Chondrocyte (in vitro differentiated cells): ENCODE data around the gene TPRG1. TPM values are rescaled to one million over a fixed set of nuclear protein-coding genes. Genes with fewer than 3 reads are reported as not detected.

Source experiments
- DNase-seq: peaks from one replicate; pipeline ENCODE4 v3.0.0; 2021; ENCODE audit warnings: mixed read lengths, low spot score
- H3K27ac Mint-ChIP-seq: one replicate; pipeline ENCODE4 v1.8.0; 2021; ENCODE audit warnings: mild to moderate bottlenecking, moderate library complexity, mixed read lengths; ENCODE audit not compliant: unreplicated experiment
- H3K27me3 Mint-ChIP-seq: 2 replicates; pipeline ENCODE4 v1.8.0; 2021; ENCODE audit warnings: low read depth, mixed read lengths
- H3K36me3 Mint-ChIP-seq: 2 replicates; pipeline ENCODE4 v1.8.0; 2021; ENCODE audit warnings: low read depth, mixed read lengths
- H3K4me1 Mint-ChIP-seq: 2 replicates; pipeline ENCODE4 v1.8.0; 2021; ENCODE audit warnings: low read depth, mild to moderate bottlenecking, mixed read lengths
- H3K4me3 Mint-ChIP-seq: one replicate; pipeline ENCODE4 v1.8.0; 2021; ENCODE audit warnings: mild to moderate bottlenecking, moderate library complexity, mixed read lengths; ENCODE audit not compliant: unreplicated experiment
- H3K9me3 Mint-ChIP-seq: 2 replicates; pipeline ENCODE4 v1.8.0; 2021; ENCODE audit warnings: low read depth, mixed read lengths
- total RNA-seq: library from RNA; stranded (reverse); gene quantifications from 3 replicates; pipeline ENCODE4 v1.2.1, GENCODE V29; 2021
- TF ChIP-seq, protein P1 (sequence below): fragments of 200-600 bp; sonication (generic); IDR thresholded peaks from 2 replicates; pipeline ENCODE4 v1.5.0; 2021; ENCODE audit warnings: antibody characterized with exemption, mild to moderate bottlenecking, moderate library complexity

Gene TPRG1
- total RNA-seq, 1 donor from 2014 or later = 1.3 TPM

DNA sequence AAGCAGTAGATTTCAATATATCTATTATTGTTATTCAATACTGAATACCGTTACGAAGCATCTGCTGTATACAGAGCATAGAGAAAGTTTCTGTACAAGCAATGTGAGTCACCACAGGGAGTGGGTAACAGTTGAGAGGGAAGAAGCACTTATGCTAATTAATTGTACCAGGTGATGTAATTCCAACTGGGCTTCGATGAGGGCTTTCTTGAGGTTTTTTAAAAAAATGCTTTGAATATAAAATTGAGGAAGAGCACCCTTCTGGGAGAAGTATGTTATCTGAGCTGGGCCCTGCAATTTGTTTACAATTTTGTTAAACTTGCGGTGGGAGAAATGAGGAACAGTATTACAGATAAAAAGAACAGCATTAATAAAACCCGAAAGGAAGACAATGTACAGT lies 197.9 kb downstream of the TPRG1 start:
- H3K27ac Mint-ChIP-seq = no peak overlapping the region

DNA sequence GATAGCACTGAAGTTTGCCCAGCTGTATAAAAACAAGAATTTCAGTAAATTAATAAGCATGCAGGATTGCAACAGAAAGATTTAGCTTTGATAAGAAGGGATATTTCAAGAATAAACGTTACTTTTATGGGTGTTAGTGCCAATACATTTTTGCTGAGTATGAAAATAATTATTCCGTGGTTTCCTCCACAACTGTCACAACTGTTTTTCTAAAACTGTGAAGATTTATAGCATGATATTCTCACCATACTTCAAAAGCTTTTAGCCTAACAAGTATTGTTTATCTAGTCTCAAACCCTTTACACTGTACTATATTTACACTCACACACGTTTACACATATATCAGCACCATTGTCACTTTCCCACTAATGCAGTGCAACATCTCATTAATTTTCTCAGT lies 200.5 kb downstream of the TPRG1 start:
- Mint-ChIP-seq H3K27ac (no peak overlapping the region), H3K4me3 (no peak overlapping the region), H3K27me3 (peaks cover 19% of the 10 kb centered on the region), H3K36me3 (peaks cover under 1% of the 10 kb centered on the region), H3K9me3 (peaks cover 7% of the 10 kb centered on the region), H3K4me1 (peaks cover 4% of the 10 kb centered on the region)
- no peak for DNase-seq
- TF ChIP-seq, protein P1, sequence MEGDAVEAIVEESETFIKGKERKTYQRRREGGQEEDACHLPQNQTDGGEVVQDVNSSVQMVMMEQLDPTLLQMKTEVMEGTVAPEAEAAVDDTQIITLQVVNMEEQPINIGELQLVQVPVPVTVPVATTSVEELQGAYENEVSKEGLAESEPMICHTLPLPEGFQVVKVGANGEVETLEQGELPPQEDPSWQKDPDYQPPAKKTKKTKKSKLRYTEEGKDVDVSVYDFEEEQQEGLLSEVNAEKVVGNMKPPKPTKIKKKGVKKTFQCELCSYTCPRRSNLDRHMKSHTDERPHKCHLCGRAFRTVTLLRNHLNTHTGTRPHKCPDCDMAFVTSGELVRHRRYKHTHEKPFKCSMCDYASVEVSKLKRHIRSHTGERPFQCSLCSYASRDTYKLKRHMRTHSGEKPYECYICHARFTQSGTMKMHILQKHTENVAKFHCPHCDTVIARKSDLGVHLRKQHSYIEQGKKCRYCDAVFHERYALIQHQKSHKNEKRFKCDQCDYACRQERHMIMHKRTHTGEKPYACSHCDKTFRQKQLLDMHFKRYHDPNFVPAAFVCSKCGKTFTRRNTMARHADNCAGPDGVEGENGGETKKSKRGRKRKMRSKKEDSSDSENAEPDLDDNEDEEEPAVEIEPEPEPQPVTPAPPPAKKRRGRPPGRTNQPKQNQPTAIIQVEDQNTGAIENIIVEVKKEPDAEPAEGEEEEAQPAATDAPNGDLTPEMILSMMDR = no peak

More for the DNA sequence above, 197.9 kb downstream of the TPRG1 start:
- Mint-ChIP-seq H3K9me3 (no peaks in the 10 kb centered on the region), H3K4me3 (no peak overlapping the region), H3K36me3 (no peaks in the 10 kb centered on the region), H3K4me1 (peaks cover 12% of the 10 kb centered on the region), H3K27me3 (peaks cover 9% of the 10 kb centered on the region)
- DNase-seq = no peak
- TF ChIP-seq, protein P1 = no peak
